Heart right ventricle (tissue), 16 donors: ENCODE data around the gene OR2AK2. TPM values are rescaled to one million over a fixed set of nuclear protein-coding genes. Genes with fewer than 3 reads are reported as not detected.

Source experiments
- ATAC-seq, 8 donors: fragments of 200-7000 bp; cut with Tn5 transposase; one replicate each; pipeline ENCODE4 v1.9.1; 2020; ENCODE audit warnings: mild to moderate bottlenecking in 8 of 8, moderate library complexity in 8 of 8, moderate number of reproducible peaks in 1 of 8
- DNase-seq, 2 donors: peaks; one replicate each; pipeline ENCODE4 v3.0.0-alpha.2; 2020
- H3K27ac ChIP-seq, 10 donors: fragments of 200-600 bp; sonication (generic) in 2 of 10; one replicate each; pipeline versions ENCODE4 v1.5.0 to v1.8.0; 2020 to 2022; ENCODE audit warnings: mild to moderate bottlenecking in 3 of 10
- H3K27me3 ChIP-seq, 7 donors: fragments of 200-600 bp; one replicate each; pipeline ENCODE4 v1.8.0; 2021 to 2022; ENCODE audit warnings: mild to moderate bottlenecking in 2 of 7
- H3K36me3 ChIP-seq, 9 donors: fragments of 200-600 bp; sonication (generic) in 1 of 9; one replicate each; pipeline versions ENCODE4 v1.5.0 to v1.8.0; 2020 to 2022; ENCODE audit warnings: mild to moderate bottlenecking in 2 of 9
- H3K4me1 ChIP-seq, 9 donors: fragments of 200-600 bp; sonication (generic) in 1 of 9; one replicate each; pipeline versions ENCODE4 v1.5.0 to v1.8.0; 2020 to 2022; ENCODE audit warnings: mild to moderate bottlenecking in 4 of 9
- H3K4me3 ChIP-seq, 10 donors: fragments of 200-600 bp; sonication (generic) in 2 of 10; one replicate each; pipeline versions ENCODE4 v1.5.0 to v1.8.0; 2020 to 2022; ENCODE audit warnings: mild to moderate bottlenecking in 7 of 10, moderate library complexity in 2 of 10
- H3K9me3 ChIP-seq, 11 donors: fragments of 200-600 bp in 10 of 11; sonication (generic) in 2 of 11; one replicate each; pipeline versions ENCODE4 v1.5.0 to v1.8.0; 2013 to 2022; ENCODE audit warnings: mild to moderate bottlenecking in 2 of 11, control low read depth in 1 of 11, moderate library complexity in 1 of 11
- WGBS, 2 donors: extraction: QIAGEN DNeasy Blood & Tissue Kit; methylation state at CpG; one replicate each; pipeline ENCODE4 v1.1.7; 2013; ENCODE audit warnings: inconsistent platforms in 1 of 2; 5-methylcytosine and 5-hydroxymethylcytosine counted together
- intact Hi-C, 10 donors: fragments of 100-400 bp; cut with DNase I; formaldehyde crosslinking; loops; one replicate each; pipeline versions ENCODE4 v1.11.1 to v1.14.2; 2022
- polyA plus RNA-seq, 2 donors: library from polyadenylated mRNA; stranded (reverse); fragments of 200-250 nt; gene quantifications; one replicate each; pipeline ENCODE4 v1.2.3, GENCODE V29; 2013
- total RNA-seq, 10 donors: library from RNA; stranded (reverse); fragmentation: NEBNext Ultra II Directional in 3 of 10; extraction: Animal tissue kit (Norgen Biotek cat#: 25700) in 3 of 10; gene quantifications; one replicate each; pipeline versions ENCODE4 v1.2.1 to v1.2.4, GENCODE V29; 2021 to 2023
- TF ChIP-seq, protein P1 (sequence below), 9 donors: fragments of 200-600 bp; sonication (generic) in 2 of 9; IDR thresholded peaks; one replicate each; pipeline versions ENCODE4 v1.5.0 to v1.8.0; 2021 to 2022; ENCODE audit warnings: antibody characterized with exemption in 9 of 9, mild to moderate bottlenecking in 5 of 9, moderate library complexity in 1 of 9
- donor health status: Arrhythmogenic right ventricular cardiomyopathy.
- donor health status: ischemic (EF 13 %, LVEDD 7.1; RV severe dilation, severe dysfunction).
- donor health status: healthy with polysubstance abuse.
- donor health status: DM: no; HTN: yes; CAD: no.
- donor health status: DM: no; HTN: no; CAD: no.
- donor health status: ischemic (EF 25% LVEDD 6.9; RV normal size, moderate dysfunction).
- donor health status: ischemic (EF 25% LVEDD 5.7; RV mildly dilated, moderate dysfunction).
- donor health status: healthy.
- donor health status: DM: yes; HTN: yes; CAD: no.
- donor health status: Ischemic cardiomyopathy.
- donor health status: ischemic (EF 35%, LVEDD 5.7; RV mildly dilated, moderate dysfunction).
- donor health status: nonischemic (EF 11% LVEDD 7.7; RV severe dilation, severe dysfunction).
- donor health status: DM: yes; HTN: yes; CAD: no.
- donor health status: PGD.
- donor health status: ischemic (EF 29% LVEDD 5.4; RV normal size, mild dysfunction).
- donor health status: nonischemic (EF 23%, LVEDD 6.1; RV moderate dilation, normal function).

OR2AK2 gene
- total and polyA plus RNA-seq, 12 donors = not detected

DNA sequence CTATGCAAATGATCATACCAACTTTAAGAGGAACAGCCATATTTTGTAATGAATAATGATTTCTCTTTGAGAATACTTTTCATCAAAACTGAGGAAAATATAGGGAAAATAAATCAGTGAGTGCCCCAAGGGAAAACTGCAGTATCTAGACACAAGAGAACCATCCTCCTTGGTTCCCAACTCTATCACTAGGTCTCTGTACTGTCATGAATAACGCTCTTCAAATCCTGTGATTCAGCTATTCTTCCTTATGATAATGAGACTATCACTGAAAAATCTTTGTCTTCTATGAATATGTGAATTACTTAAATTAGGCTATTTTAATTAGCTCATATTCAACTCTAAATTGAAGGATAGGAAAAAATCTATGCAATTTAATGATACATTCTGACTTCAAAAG lies 50.8 kb downstream of the OR2AK2 start:
- WGBS, 2 donors = 70 to 72% methylated on average over 1 of the region's 1 CpG
- H3K4me1 ChIP-seq = no peaks in the 10 kb centered on the region

More for the DNA sequence above, 50.8 kb downstream of the OR2AK2 start:
- intact Hi-C loops = no loop called here
- TF ChIP-seq, protein P1, sequence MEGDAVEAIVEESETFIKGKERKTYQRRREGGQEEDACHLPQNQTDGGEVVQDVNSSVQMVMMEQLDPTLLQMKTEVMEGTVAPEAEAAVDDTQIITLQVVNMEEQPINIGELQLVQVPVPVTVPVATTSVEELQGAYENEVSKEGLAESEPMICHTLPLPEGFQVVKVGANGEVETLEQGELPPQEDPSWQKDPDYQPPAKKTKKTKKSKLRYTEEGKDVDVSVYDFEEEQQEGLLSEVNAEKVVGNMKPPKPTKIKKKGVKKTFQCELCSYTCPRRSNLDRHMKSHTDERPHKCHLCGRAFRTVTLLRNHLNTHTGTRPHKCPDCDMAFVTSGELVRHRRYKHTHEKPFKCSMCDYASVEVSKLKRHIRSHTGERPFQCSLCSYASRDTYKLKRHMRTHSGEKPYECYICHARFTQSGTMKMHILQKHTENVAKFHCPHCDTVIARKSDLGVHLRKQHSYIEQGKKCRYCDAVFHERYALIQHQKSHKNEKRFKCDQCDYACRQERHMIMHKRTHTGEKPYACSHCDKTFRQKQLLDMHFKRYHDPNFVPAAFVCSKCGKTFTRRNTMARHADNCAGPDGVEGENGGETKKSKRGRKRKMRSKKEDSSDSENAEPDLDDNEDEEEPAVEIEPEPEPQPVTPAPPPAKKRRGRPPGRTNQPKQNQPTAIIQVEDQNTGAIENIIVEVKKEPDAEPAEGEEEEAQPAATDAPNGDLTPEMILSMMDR (IDR thresholded peaks at IDR 0.05) = no peak
- ATAC-seq = no peak
- Histone ChIP-seq H3K27me3 (no peaks in the 10 kb centered on the region), H3K4me3 (no peak overlapping the region), H3K9me3 (peaks cover 0 to 39% (median 2%) of the 10 kb centered on the region in 11 donors), H3K36me3 (no peaks in the 10 kb centered on the region), H3K27ac (no peak overlapping the region)
- no peak for DNase-seq

Other genes with a start within 250 kb of the OR2AK2 start
- gene OR6F1, start 248.6 kb upstream of the OR2AK2 start, total RNA-seq = not detected
- not detected for gene OR6F1, start 248.6 kb upstream of the OR2AK2 start, polyA plus RNA-seq
- gene OR14K1, start 226.6 kb upstream of the OR2AK2 start, total RNA-seq = not detected
- not detected for gene OR14K1, start 226.6 kb upstream of the OR2AK2 start, polyA plus RNA-seq
- gene OR14A2, start 217.1 kb upstream of the OR2AK2 start, total RNA-seq = not detected
- not detected for gene OR14A2, start 217.1 kb upstream of the OR2AK2 start, polyA plus RNA-seq
- not detected for gene OR1C1, start 204.7 kb upstream of the OR2AK2 start, total RNA-seq
- gene OR1C1, start 204.7 kb upstream of the OR2AK2 start, polyA plus RNA-seq = not detected
- not detected for gene OR14A16, start 141.1 kb upstream of the OR2AK2 start, total RNA-seq
- gene OR14A16, start 141.1 kb upstream of the OR2AK2 start, polyA plus RNA-seq = not detected
- gene OR11L1, start 123.3 kb upstream of the OR2AK2 start, total RNA-seq = not detected
- gene OR11L1, start 123.3 kb upstream of the OR2AK2 start, polyA plus RNA-seq = not detected
- gene TRIM58, start 108.0 kb upstream of the OR2AK2 start, total RNA-seq = under 1 TPM in 9 of 10 donors, not detected in 1; 0.09 to 0.85 (median 0.33) TPM
- under 1 TPM in 1 of 2 donors, not detected in 1; 0.06 TPM for gene TRIM58, start 108.0 kb upstream of the OR2AK2 start, polyA plus RNA-seq
- gene OR2W3, start 69.6 kb upstream of the OR2AK2 start, total RNA-seq = under 1 TPM in 1 of 10 donors, not detected in 9; 0.26 TPM
- gene OR2W3, start 69.6 kb upstream of the OR2AK2 start, polyA plus RNA-seq = under 1 TPM in 1 of 2 donors, not detected in 1; 0.06 TPM
- gene OR2T8, start 45.0 kb upstream of the OR2AK2 start, total RNA-seq = not detected
- gene OR2T8, start 45.0 kb upstream of the OR2AK2 start, polyA plus RNA-seq = not detected
- gene OR2AJ1, start 40.3 kb upstream of the OR2AK2 start, total RNA-seq = not detected
- gene OR2AJ1, start 40.3 kb upstream of the OR2AK2 start, polyA plus RNA-seq = not detected
- not detected for gene OR2L8, start 16.4 kb upstream of the OR2AK2 start, total RNA-seq
- not detected for gene OR2L8, start 16.4 kb upstream of the OR2AK2 start, polyA plus RNA-seq
- gene OR2L5, start 48.4 kb downstream of the OR2AK2 start, total RNA-seq = not detected
- gene OR2L5, start 48.4 kb downstream of the OR2AK2 start, polyA plus RNA-seq = not detected
- gene OR2L2, start 64.8 kb downstream of the OR2AK2 start, total RNA-seq = under 1 TPM in 1 of 10 donors, not detected in 9; 0.07 TPM
- gene OR2L2, start 64.8 kb downstream of the OR2AK2 start, polyA plus RNA-seq = not detected
- not detected for gene OR2L3, start 81.6 kb downstream of the OR2AK2 start, total RNA-seq
- not detected for gene OR2L3, start 81.6 kb downstream of the OR2AK2 start, polyA plus RNA-seq
- gene OR2L13, start 130.0 kb downstream of the OR2AK2 start, total RNA-seq = not detected
- not detected for gene OR2L13, start 130.0 kb downstream of the OR2AK2 start, polyA plus RNA-seq
- gene OR2M5, start 179.9 kb downstream of the OR2AK2 start, total RNA-seq = not detected
- not detected for gene OR2M5, start 179.9 kb downstream of the OR2AK2 start, polyA plus RNA-seq
- not detected for gene OR2M2, start 209.6 kb downstream of the OR2AK2 start, total RNA-seq
- gene OR2M2, start 209.6 kb downstream of the OR2AK2 start, polyA plus RNA-seq = not detected
- not detected for gene OR2M3, start 232.0 kb downstream of the OR2AK2 start, total RNA-seq
- gene OR2M3, start 232.0 kb downstream of the OR2AK2 start, polyA plus RNA-seq = not detected